ENCODE results near the gene BCAN. TPM values are rescaled to one million over a fixed set of nuclear protein-coding genes. Genes with fewer than 3 reads are reported as not detected.

BCAN gene
- total RNA-seq, 1 experiment from 2014 or later: 3.6 TPM

- TF ChIP-seq ARID4B (CRISPR knock-in tag; IDR thresholded peaks at IDR 0.05; ENCODE audit: borderline replicate concordance) (no peak), ZNF416 (CRISPR knock-in tag; IDR thresholded peaks at IDR 0.05) (no peak), ZBTB21 (CRISPR knock-in tag; IDR thresholded peaks at IDR 0.05; ENCODE audit: borderline replicate concordance) (no peak), ZNF512 (CRISPR knock-in tag; IDR thresholded peaks at IDR 0.05; ENCODE audit: borderline replicate concordance) (no peak), ERG (CRISPR knock-in tag; IDR thresholded peaks at IDR 0.05) (no peak), NR3C1 (CRISPR knock-in tag; conservative IDR thresholded peaks at IDR 0.05; ENCODE audit: low read depth) (no peak), ZNF317 (CRISPR knock-in tag; IDR thresholded peaks at IDR 0.05; ENCODE audit: borderline replicate concordance, low read depth) (no peak), GTF2I (CRISPR knock-in tag; conservative IDR thresholded peaks at IDR 0.05) (no peak), ESRRA (CRISPR knock-in tag; IDR thresholded peaks at IDR 0.05; ENCODE audit: borderline replicate concordance) (no peak), NFE2L1 (CRISPR knock-in tag; IDR thresholded peaks at IDR 0.05) (no peak), ZNF425 (CRISPR knock-in tag; conservative IDR thresholded peaks at IDR 0.05) (no peak), TEAD4 (CRISPR knock-in tag; IDR thresholded peaks at IDR 0.05) (no peak)
Observed at GRCh38 chr1:156694690-156694962, 52.7 kb downstream of the BCAN start (continued).

- no peak overlapping the region for H3K4me3 Mint-ChIP-seq
- CTCF ChIA-PET: interaction anchor here (1.3 to 17.1 kb wide), 3 partner anchors 9 to 30 kb away, joined by 3 to 1553 read pairs (median 17); partner anchors contain the start of gene CRABP2
- peaks cover 45% of the 10 kb centered on the region for H3K4me1 Mint-ChIP-seq
- H3K9me3 Mint-ChIP-seq: no peaks in the 10 kb centered on the region
- H3K27me3 Mint-ChIP-seq (ENCODE audit: low read depth): no peaks in the 10 kb centered on the region; the same call in 1 of the 2 replicates
- POLR2A ChIA-PET: no interaction called here
- H3K36me3 Mint-ChIP-seq: peaks cover 35% of the 10 kb centered on the region
- H3K27ac Mint-ChIP-seq: no peak overlapping the region
- no peak for TF ChIP-seq JUN (CRISPR knock-in tag; IDR thresholded peaks at IDR 0.05)
- ATAC-seq (no peak), DNase-seq (ENCODE audit: low spot score) (no peak)
Observed at GRCh38 chr1:156696755-156697154, 54.8 kb downstream of the BCAN start.

GRCh38 chr1:156697481-156697880 is 55.6 kb downstream of the BCAN start:
- ChIA-PET POLR2A (no interaction called here), CTCF (interaction anchor here (1.2 to 4.2 kb wide), 3 partner anchors 8 to 29 kb away, joined by 3 to 17 read pairs (median 4); partner anchors contain the start of gene CRABP2)
- no peaks in the 10 kb centered on the region for H3K9me3 Mint-ChIP-seq
- H3K27me3 Mint-ChIP-seq (ENCODE audit: low read depth): no peaks in the 10 kb centered on the region; the same call in 1 of the 2 replicates
- H3K4me3 Mint-ChIP-seq: no peak overlapping the region
- DNase-seq (ENCODE audit: low spot score) (no peak), ATAC-seq (no peak)
- no peak overlapping the region for H3K27ac Mint-ChIP-seq
- peaks cover 38% of the 10 kb centered on the region for H3K4me1 Mint-ChIP-seq
- peaks cover 35% of the 10 kb centered on the region for H3K36me3 Mint-ChIP-seq
- TF ChIP-seq ZSCAN18 (CRISPR knock-in tag; IDR thresholded peaks at IDR 0.05) (no peak), ZNF219 (CRISPR knock-in tag; IDR thresholded peaks at IDR 0.05; ENCODE audit: borderline replicate concordance) (no peak), IRF2 (CRISPR knock-in tag; IDR thresholded peaks at IDR 0.05; ENCODE audit: borderline replicate concordance, low read depth) (no peak), HMGXB4 (CRISPR knock-in tag; IDR thresholded peaks at IDR 0.05) (no peak)
